GM18519 (cell line): Measurements from ENCODE around the gene CATSPERD.
"Not testable (repeated sequence)": the region's sequence is repeated elsewhere in the genome, so short reads cannot be mapped to it uniquely, and the experiment has no call there.

Source experiments
- ATAC-seq: cut with Tn5 transposase; IDR thresholded peaks from one replicate; pipeline ENCODE4 v1.9.1; 2021; ENCODE audit warnings: mild to moderate bottlenecking, moderate library complexity; ENCODE audit not compliant: unreplicated experiment, low FRiP score

CATSPERD gene

GRCh38 chr19:5719274-5719960, 1.0 kb upstream of the CATSPERD start:
- ATAC-seq, result no peak

DNA sequence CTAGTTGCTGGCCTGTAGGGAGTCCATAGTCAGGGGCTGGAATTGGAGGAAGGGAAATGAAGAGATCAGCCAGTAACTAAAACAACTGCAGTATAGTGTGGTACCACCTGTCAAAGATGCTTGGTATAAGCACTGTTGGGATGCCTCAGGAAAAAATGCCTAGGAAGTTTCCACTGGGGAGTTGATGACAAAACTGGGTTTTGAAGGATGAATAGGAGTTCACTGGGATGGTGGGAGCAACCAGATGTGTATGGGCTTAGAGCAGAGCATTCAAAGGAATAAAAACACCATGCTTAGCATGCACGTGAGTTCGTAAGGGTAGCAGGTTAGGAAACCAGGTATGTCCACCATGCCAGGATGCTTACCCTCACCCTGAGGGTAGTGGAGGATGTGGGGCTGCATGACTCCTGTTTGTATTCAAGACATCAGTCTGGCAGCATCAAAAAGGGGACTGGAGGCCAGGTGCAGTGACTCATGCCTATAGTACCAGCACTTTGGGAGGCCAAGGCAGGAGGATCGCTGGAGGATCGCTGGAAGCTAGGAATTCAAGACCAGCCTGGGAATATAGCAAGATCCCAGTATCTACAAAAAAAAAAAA, 7.1 kb downstream of the CATSPERD start:
- no peak for ATAC-seq

DNA sequence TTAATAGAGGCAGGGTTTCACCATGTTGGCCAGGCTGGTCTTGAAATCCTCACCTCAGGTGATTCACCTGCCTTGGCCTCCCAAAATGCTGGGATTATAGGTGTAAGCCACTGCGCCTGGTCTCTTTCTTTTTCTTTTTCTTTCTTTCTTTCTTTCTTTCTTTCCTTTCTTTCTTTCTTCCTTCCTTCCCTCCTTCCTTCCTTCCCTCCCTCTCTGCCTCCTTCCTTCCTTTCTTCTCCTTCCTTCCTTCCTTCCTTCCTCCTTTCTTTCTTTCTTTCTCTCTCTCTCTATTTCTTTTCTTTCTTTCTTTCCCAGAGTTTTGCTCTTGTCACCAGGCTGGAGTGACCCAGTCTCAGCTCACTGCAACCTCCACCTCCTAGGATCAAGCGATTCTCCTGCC, 12.7 kb downstream of the CATSPERD start:
- not testable (repeated sequence) for ATAC-seq

DNA sequence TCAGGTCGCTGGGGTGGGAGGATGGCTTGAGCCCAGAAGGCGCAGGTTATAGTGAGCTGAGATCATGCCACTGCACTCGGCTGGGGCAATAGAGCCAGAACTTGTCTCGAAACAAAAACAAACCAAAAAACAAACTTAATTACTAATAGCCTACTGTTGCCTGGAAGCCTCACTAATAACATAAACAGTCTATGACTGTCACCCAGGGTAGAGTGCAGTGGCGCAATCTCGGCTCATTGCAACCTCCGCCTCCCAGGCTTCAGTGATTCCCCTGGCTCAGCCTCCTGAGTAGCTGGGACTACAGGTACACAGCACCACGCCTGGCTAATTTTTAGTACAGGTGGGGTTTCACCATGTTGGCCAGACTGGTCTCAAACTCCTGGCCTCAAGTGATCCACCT, 18.0 kb downstream of the CATSPERD start:
- ATAC-seq, result no peak

- no peak for ATAC-seq
These were observed 21.6 kb downstream of the CATSPERD start for GRCh38 chr19:5742051-5742450.

GRCh38 chr19:5743630-5744029, 23.2 kb downstream of the CATSPERD start:
- ATAC-seq, result no peak

DNA sequence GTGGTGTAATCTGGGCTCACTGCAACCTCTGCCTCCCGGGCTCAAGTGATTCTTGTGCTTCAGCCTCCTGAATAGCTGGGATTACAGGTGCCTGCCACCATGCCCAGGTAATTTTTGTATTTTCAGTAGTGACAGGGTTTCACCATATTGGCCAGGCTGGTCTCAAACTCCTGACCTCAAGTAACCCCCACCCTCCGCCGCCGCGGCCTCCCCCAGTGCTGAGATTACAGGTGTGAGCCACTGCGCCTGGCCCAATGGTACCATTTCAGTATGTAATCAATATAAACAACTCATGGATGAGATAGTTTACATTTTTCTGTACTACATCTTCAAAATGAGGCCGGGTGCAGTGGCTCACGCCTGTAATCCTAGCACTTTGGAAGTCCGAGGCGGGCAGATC, 24.6 kb downstream of the CATSPERD start:
- ATAC-seq, result not testable (repeated sequence)

- not testable (repeated sequence) for ATAC-seq
These were observed 28.5 kb downstream of the CATSPERD start for GRCh38 chr19:5748920-5749319.

- ATAC-seq, result no peak
These were observed 29.1 kb downstream of the CATSPERD start for GRCh38 chr19:5749505-5749904.

DNA sequence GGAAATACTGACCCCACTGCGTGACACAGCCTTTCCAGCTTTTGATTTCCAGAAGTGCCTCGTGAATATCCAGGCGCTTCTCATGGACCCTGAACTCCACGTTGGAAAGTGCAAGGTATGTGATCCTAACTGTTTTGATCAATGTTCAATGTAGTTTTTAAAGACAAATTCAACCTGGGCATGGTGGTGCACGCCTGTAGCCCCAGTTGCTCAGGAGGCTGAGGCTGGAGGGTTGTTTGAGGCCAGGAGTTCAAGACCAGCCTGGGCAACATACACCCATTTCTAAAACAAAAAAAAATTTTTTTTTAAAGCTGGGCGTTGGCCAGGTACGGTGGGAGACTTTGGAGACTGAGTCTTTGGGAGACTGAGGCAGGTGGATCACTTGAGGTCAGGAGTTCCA, 31.3 kb downstream of the CATSPERD start:
- ATAC-seq, result no peak

- no peak for ATAC-seq
These were observed 33.3 kb downstream of the CATSPERD start for GRCh38 chr19:5753743-5754142.

GRCh38 chr19:5762608-5763217, 42.3 kb downstream of the CATSPERD start:
- ATAC-seq, result no peak

GRCh38 chr19:5765220-5765619, 44.8 kb downstream of the CATSPERD start:
- no peak for ATAC-seq

DNA sequence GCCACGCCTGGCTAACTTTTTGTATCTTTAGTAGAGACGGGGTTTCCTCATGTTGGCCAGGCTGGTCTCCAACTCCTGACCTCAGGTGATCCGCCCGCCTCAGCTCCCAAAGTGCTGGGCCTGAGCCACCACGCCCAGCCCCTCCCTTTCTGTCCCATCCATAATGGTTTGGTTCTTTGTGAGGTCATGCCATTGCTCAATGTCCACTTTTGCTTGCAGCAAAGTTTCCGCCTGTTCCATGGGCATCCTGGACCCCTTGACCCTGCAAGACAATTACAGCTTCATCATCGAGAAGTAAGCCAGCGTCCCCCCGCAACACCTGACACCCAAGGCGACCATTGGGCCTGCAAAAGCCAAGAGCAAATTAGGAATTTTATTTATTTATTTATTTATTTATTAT, 47.5 kb downstream of the CATSPERD start:
- no peak for ATAC-seq

DNA sequence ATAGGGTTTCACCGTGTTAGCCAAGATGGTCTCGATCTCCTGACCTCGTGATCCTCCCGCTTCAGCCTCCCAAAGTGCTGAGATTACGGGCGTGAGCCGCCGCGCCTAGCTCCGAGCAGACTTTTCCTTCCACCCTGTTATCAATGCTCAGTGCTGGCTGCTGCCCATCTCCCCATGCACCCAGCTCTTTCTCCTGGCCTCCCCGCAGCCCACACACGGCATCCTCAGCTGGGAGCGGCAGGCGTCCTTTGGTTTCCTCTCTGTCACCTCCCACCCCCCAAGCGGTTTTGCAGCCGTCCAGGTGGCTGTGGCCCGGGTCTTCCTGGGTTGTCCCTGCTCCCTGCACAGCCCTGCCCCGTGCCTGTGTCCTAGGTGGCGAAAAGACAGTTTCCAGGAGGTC, 52.0 kb downstream of the CATSPERD start:
- ATAC-seq, result no peak

- no peak for ATAC-seq
These were observed 52.8 kb downstream of the CATSPERD start for GRCh38 chr19:5773276-5773675.

- ATAC-seq, result no peak
These were observed 54.5 kb downstream of the CATSPERD start for GRCh38 chr19:5774921-5775320.

DNA sequence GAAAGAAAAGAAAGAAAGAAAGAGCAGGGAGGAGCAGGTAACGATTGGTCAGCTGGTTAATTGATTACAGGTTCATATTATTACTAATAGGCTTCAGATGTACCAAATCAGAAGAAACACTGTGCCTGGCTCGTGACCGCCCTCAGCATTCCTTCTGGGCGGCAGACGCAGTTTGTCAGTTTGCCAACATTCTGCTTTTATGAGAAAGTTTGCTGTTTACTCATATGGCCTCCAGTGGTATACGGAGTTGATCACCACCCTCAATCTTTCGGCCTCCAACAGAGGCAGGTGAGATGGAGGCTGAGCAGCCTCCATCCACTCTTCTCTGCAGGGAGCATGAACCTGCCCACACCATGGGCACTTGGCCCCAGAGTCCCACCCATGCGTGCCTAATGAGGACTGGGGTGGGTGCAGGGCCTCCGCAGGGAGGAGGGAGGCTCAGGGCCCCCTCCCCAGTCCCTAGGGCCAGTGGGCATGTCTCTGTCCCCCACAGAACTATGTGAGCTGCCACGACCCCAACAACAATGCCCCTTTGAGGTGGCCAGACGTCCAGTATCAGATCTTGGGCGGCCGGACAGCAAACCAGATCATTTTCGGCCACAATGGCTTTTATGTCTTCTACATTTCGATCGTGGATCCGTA, 55.4 kb downstream of the CATSPERD start:
- ATAC-seq, result no peak

DNA sequence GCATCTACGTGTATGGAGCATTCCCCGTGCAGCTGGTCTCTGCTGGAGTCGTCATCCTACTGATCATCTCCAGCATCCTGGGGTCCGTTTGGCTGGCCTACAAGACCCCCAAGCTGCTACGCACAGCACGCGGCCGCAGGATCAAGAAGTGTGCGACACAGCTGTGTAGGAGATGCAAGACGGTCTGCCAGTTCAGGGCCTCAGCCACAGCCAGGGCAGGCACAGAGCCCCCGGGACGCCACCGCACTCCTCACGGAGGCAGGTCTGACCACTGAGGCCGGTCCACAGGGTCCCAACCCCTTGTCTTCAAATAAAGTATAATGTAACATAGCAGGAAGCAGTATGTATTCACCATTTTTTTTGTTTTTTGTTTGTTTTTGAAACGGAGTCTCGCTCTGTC, 58.0 kb downstream of the CATSPERD start:
- ATAC-seq, result no peak

- ATAC-seq, result not testable (repeated sequence)
These were observed 60.5 kb downstream of the CATSPERD start for GRCh38 chr19:5780916-5781315.

GRCh38 chr19:5782322-5782721, 61.9 kb downstream of the CATSPERD start:
- no peak for ATAC-seq
